ENCODE measurements around the gene GPRC5C. TPM values are rescaled to one million over a fixed set of nuclear protein-coding genes. Genes with fewer than 3 reads are reported as not detected.

The GPRC5C gene
- total RNA-seq, 1 experiment from 2014 or later: 9.0 TPM

Small RNAs within 50 kb of the gene (small RNA-seq; reads per million reads assigned to genes)
- 0 reads per million in 2 experiments for gene RNA5SP448

Other genes starting within 250 kb of the GPRC5C start
- 5,344 and 5,400 TPM in 2 replicates for gene RPL38, start 228.4 kb upstream of the GPRC5C start, total RNA-seq (2014; rRNA removed; shearing (Covaris generic))
- 2.1 and 2.5 TPM in 2 replicates for gene TTYH2, start 218.5 kb upstream of the GPRC5C start, total RNA-seq (2014; rRNA removed; shearing (Covaris generic))
- gene DNAI2, start 157.9 kb upstream of the GPRC5C start, total RNA-seq (2014; rRNA removed; shearing (Covaris generic)): not detected in 2 replicates
- not detected in 2 replicates for gene KIF19, start 105.9 kb upstream of the GPRC5C start, total RNA-seq (2014; rRNA removed; shearing (Covaris generic))
- gene BTBD17, start 70.2 kb upstream of the GPRC5C start, total RNA-seq (2014; rRNA removed; shearing (Covaris generic)): not detected in 2 replicates
- not detected in 2 replicates for gene GPR142, start 64.6 kb upstream of the GPRC5C start, total RNA-seq (2014; rRNA removed; shearing (Covaris generic))
- not detected in 2 replicates for gene CD300A, start 34.5 kb downstream of the GPRC5C start, total RNA-seq (2014; rRNA removed; shearing (Covaris generic))
- not detected in 2 replicates for gene CD300LB, start 99.4 kb downstream of the GPRC5C start, total RNA-seq (2014; rRNA removed; shearing (Covaris generic))
- 0.10 and 0.26 TPM in 2 replicates for gene CD300C, start 114.0 kb downstream of the GPRC5C start, total RNA-seq (2014; rRNA removed; shearing (Covaris generic))
- not detected in 2 replicates for gene CD300H, start 135.4 kb downstream of the GPRC5C start, total RNA-seq (2014; rRNA removed; shearing (Covaris generic))
- gene CD300LD, start 160.2 kb downstream of the GPRC5C start, total RNA-seq (2014; rRNA removed; shearing (Covaris generic)): not detected in 2 replicates
- gene CD300E, start 191.7 kb downstream of the GPRC5C start, total RNA-seq (2014; rRNA removed; shearing (Covaris generic)): not detected in 2 replicates

Data from NCI-H460 (cell line).